Osteoblast (primary cell): ENCODE measurements around the gene IFTAP. TPM values are rescaled to one million over a fixed set of nuclear protein-coding genes. Genes with fewer than 3 reads are reported as not detected.

Source experiments
- DNase-seq: peaks from one replicate; pipeline ENCODE4 v3.0.0; 2011; ENCODE audit warnings: low spot score, mixed read lengths; ENCODE audit not compliant: insufficient read length; ENCODE audit errors: missing footprints
- H2AFZ ChIP-seq: 2 replicates; pipeline ENCODE4 v1.6.0; 2011; ENCODE audit warnings: mild to moderate bottlenecking, low read length
- H3K27ac ChIP-seq: 2 replicates; pipeline ENCODE4 v1.5.1; 2011; ENCODE audit warnings: mild to moderate bottlenecking, low read depth, low read length, moderate library complexity
- H3K27me3 ChIP-seq: 2 replicates; pipeline ENCODE4 v1.6.0; 2012; ENCODE audit warnings: mild to moderate bottlenecking, control low read depth, inconsistent platforms, low read length, moderate library complexity; ENCODE audit not compliant: insufficient read depth
- H3K36me3 ChIP-seq: 2 replicates; pipeline ENCODE4 v1.5.1; 2011; ENCODE audit warnings: mild to moderate bottlenecking, low read length, control low read depth, moderate library complexity; ENCODE audit not compliant: insufficient read depth
- H3K4me1 ChIP-seq: 2 replicates; pipeline ENCODE4 v1.5.1; 2011; ENCODE audit warnings: mild to moderate bottlenecking, low read length, control low read depth, moderate library complexity; ENCODE audit not compliant: insufficient read depth
- H3K4me2 ChIP-seq: 2 replicates; pipeline ENCODE4 v1.6.0; 2011; ENCODE audit warnings: mild to moderate bottlenecking, low read length; ENCODE audit not compliant: insufficient read depth
- H3K4me3 ChIP-seq: fragments of 200-600 bp; sonication (generic); 3 replicates; pipeline ENCODE4 v1.5.1; 2012; ENCODE audit warnings: mild to moderate bottlenecking, low read length, inconsistent platforms; ENCODE audit not compliant: insufficient read depth
- H3K79me2 ChIP-seq: 2 replicates; pipeline ENCODE4 v1.6.0; 2012; ENCODE audit warnings: mild to moderate bottlenecking, low read length, control low read depth, inconsistent platforms; ENCODE audit not compliant: insufficient read depth
- H3K9me3 ChIP-seq: 2 replicates; pipeline ENCODE4 v1.5.1; 2011; ENCODE audit warnings: low read depth, low read length, control low read depth
- H4K20me1 ChIP-seq: 2 replicates; pipeline ENCODE4 v1.6.0; 2012; ENCODE audit warnings: mild to moderate bottlenecking, low read length, control low read depth; ENCODE audit not compliant: insufficient read depth
- CTCF ChIP-seq: IDR thresholded peaks from 2 replicates; pipeline ENCODE4 v1.5.1; 2011; ENCODE audit warnings: mild to moderate bottlenecking, low read depth, low read length, moderate library complexity; ENCODE audit errors: extremely low read depth
- total RNA-seq: library from RNA; depleted of rRNA; stranded (reverse); fragments of >200 nt; gene quantifications from 2 replicates; pipeline ENCODE4 v1.2.3, GENCODE V29; 2012

Gene IFTAP
- total RNA-seq, 1 donor: 33.7 TPM

DNA sequence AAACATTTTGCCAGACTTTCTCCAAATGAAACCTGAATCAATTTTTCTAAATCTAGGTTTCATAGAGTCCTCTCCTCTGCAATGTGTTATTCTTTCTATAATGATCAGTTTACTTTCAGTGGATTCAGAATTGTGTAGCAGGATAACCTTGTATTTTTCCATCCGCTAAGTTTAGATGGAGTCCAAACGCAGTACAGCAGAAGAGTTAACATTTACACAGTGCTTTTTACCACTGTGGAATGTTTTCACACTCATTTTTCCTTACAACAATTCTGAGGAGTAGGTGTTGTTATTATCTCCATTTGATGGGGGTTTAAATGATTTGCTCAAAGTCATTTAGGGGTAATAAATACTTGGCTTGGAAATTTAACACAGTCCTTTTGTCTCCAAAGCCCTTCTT is 16.9 kb upstream of the IFTAP start:
- Histone ChIP-seq H3K27me3 (peaks cover 4% of the 10 kb centered on the region), H3K4me3 (no peak overlapping the region), H3K27ac (no peak overlapping the region), H3K4me2 (peak overlapping the region; percentile 3), H3K9me3 (no peaks in the 10 kb centered on the region), H2AFZ (no peak overlapping the region), H4K20me1 (no peaks in the 10 kb centered on the region), H3K79me2 (no peaks in the 10 kb centered on the region), H3K36me3 (no peaks in the 10 kb centered on the region), H3K4me1 (peaks cover 17% of the 10 kb centered on the region)
- no peak for TF ChIP-seq CTCF
- no peak for DNase-seq

DNA sequence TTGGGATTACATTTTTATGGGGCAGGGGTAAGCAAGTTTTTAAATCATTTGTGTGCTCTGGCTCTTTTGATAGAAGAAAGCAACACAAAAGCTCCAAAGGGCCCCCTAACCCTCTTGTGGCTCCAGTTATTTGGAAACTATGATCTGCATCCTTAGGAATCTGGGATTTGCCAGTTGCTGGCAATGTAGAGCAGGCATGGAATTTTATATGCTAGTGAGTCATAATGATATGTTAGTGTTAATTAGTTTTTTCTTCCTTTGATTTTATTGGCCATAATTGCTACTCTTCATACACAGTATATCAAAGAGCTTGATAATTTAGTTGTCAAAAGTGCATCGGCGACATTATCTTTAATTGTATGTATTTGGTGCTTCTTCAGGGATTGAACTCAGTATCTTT is 16.4 kb upstream of the IFTAP start:
- H3K36me3 ChIP-seq: no peaks in the 10 kb centered on the region
- no peak overlapping the region for H3K4me2 ChIP-seq
- no peak overlapping the region for H3K4me3 ChIP-seq
- no peaks in the 10 kb centered on the region for H4K20me1 ChIP-seq
- H3K9me3 ChIP-seq: no peaks in the 10 kb centered on the region
- no peak overlapping the region for H2AFZ ChIP-seq
- no peaks in the 10 kb centered on the region for H3K79me2 ChIP-seq
- peaks cover 4% of the 10 kb centered on the region for H3K27me3 ChIP-seq
- peaks cover 17% of the 10 kb centered on the region for H3K4me1 ChIP-seq
- TF ChIP-seq CTCF: no peak
- no peak overlapping the region for H3K27ac ChIP-seq
- DNase-seq: peak; percentile 79

- Histone ChIP-seq H2AFZ (no peak overlapping the region), H3K4me3 (no peak overlapping the region), H3K27ac (no peak overlapping the region), H3K4me2 (no peak overlapping the region), H3K79me2 (no peaks in the 10 kb centered on the region), H4K20me1 (no peaks in the 10 kb centered on the region), H3K27me3 (peaks cover under 1% of the 10 kb centered on the region), H3K36me3 (no peaks in the 10 kb centered on the region), H3K4me1 (peaks cover 17% of the 10 kb centered on the region), H3K9me3 (no peaks in the 10 kb centered on the region)
- no peak for TF ChIP-seq CTCF
- DNase-seq: no peak
Observed at GRCh38 chr11:36578458-36578857, 15.8 kb upstream of the IFTAP start.

- no peak overlapping the region for H2AFZ ChIP-seq
- no peaks in the 10 kb centered on the region for H3K27me3 ChIP-seq
- H3K4me1 ChIP-seq: peaks cover 17% of the 10 kb centered on the region
- H3K27ac ChIP-seq: no peak overlapping the region
- H3K4me3 ChIP-seq: no peak overlapping the region
- no peaks in the 10 kb centered on the region for H3K79me2 ChIP-seq
- no peaks in the 10 kb centered on the region for H3K36me3 ChIP-seq
- TF ChIP-seq CTCF: no peak
- no peak overlapping the region for H3K4me2 ChIP-seq
- no peaks in the 10 kb centered on the region for H3K9me3 ChIP-seq
- no peaks in the 10 kb centered on the region for H4K20me1 ChIP-seq
- DNase-seq: no peak
Observed at GRCh38 chr11:36581536-36581935, 12.8 kb upstream of the IFTAP start.
